Measurements from ENCODE around the gene THADA. TPM values are rescaled to one million over a fixed set of nuclear protein-coding genes. Genes with fewer than 3 reads are reported as not detected.
A peak's percentile ranks its signal among the peaks of the same experiment; 100 is the strongest.

The THADA gene
- total RNA-seq, 1 experiment from 2014 or later, result 20.1 TPM

DNA sequence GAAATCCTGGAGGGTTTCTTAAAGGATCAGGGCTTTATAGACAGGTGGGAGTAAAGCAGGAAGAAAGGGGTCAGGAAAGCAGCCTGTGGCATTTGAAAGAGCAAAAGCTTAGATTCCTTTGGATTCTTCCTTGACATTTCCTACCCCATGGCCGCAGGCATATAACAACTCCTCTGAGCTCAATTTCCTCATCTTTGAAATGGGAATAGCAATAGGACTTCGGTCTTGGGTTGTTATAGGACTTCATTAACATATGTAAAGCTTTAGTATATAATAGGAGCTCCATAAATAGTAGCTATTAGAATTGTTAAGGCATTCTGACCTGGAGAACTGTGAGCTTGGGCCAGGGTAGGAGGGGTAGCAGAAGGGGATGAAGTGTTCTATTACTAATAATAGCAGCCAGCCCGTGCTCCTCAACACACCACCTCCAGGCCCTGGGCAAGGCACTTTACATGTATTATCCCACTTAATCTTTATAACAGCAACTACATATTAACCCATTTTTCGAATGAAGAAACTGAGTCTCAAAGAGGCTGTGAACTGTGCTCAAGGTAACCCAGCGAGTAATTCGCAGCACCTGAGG lies 380.1 kb downstream of the THADA start:
- no peak overlapping the region for H3K14ac ChIP-seq (ENCODE audit: insufficient read depth, low read length)
- H3K18ac ChIP-seq (ENCODE audit: insufficient read length, low read depth, low read length), result no peak overlapping the region
- H3K4me2 ChIP-seq (ENCODE audit: insufficient read depth, insufficient read length, low read length), result no peak overlapping the region
- H3K27ac ChIP-seq (ENCODE audit: insufficient read length, low read depth, low read length), result peak overlapping the region; percentile 11
- Mint-ChIP-seq H3K4me1 (peaks cover 51 to 63% of the 10 kb centered on the region in 2 experiments), H3K36me3 (ENCODE audit: insufficient read depth in 1 of 3, low read depth in 3 of 3) (no peaks in the 10 kb centered on the region), H3K27me3 (ENCODE audit: low read depth) (peaks cover 2% of the 10 kb centered on the region), H3K9me3 (peaks cover 0 to 2% of the 10 kb centered on the region in 2 experiments; a peak in 1 of 5 replicates), H3K27ac (peak overlapping the region; percentile 9 to 94 (median 86); a peak in 5 of 7 replicates), H3K4me3 (no peak overlapping the region)
- no peak overlapping the region for H3K56ac ChIP-seq (ENCODE audit: insufficient read length, low read depth, low read length)
- H2BK120ac ChIP-seq (ENCODE audit: low read depth, low read length, poor library complexity, severe bottlenecking), result no peak overlapping the region
- H4K20me1 ChIP-seq (ENCODE audit: control insufficient read depth, insufficient read depth, insufficient read length), result peaks cover 3% of the 10 kb centered on the region
- no peak overlapping the region for H3K4ac ChIP-seq (ENCODE audit: low read depth, low read length)
- H3K27me3 ChIP-seq (ENCODE audit: insufficient read depth, low read length), result no peaks in the 10 kb centered on the region
- H3K79me1 ChIP-seq (ENCODE audit: insufficient read depth, low read depth, low read length, poor library complexity, severe bottlenecking), result no peaks in the 10 kb centered on the region
- H2AK5ac ChIP-seq (ENCODE audit: insufficient read length, low read length), result no peak overlapping the region
- H4K91ac ChIP-seq (ENCODE audit: insufficient read length, low read depth, low read length), result no peak overlapping the region
- no peaks in the 10 kb centered on the region for H3K79me2 ChIP-seq (ENCODE audit: insufficient read depth, low read length)
- DNase-seq, result no peak
- H2BK5ac ChIP-seq (ENCODE audit: insufficient read length, low read length), result no peak overlapping the region
- no CpG with 5 or more reads among the region's 6 CpGs for WGBS (ENCODE audit: extremely low coverage, insufficient read length, low lambda C conversion rate)
- H2AFZ ChIP-seq (ENCODE audit: low read length), result no peak overlapping the region
- H3K23me2 ChIP-seq (ENCODE audit: insufficient read length, low read depth, low read length, poor library complexity, severe bottlenecking), result peaks cover 11% of the 10 kb centered on the region
- H3T11ph ChIP-seq (ENCODE audit: low read length), result no peak overlapping the region
- H3K23ac ChIP-seq (ENCODE audit: insufficient read length, low read depth, low read length), result no peak overlapping the region
- TF ChIP-seq, protein P1, sequence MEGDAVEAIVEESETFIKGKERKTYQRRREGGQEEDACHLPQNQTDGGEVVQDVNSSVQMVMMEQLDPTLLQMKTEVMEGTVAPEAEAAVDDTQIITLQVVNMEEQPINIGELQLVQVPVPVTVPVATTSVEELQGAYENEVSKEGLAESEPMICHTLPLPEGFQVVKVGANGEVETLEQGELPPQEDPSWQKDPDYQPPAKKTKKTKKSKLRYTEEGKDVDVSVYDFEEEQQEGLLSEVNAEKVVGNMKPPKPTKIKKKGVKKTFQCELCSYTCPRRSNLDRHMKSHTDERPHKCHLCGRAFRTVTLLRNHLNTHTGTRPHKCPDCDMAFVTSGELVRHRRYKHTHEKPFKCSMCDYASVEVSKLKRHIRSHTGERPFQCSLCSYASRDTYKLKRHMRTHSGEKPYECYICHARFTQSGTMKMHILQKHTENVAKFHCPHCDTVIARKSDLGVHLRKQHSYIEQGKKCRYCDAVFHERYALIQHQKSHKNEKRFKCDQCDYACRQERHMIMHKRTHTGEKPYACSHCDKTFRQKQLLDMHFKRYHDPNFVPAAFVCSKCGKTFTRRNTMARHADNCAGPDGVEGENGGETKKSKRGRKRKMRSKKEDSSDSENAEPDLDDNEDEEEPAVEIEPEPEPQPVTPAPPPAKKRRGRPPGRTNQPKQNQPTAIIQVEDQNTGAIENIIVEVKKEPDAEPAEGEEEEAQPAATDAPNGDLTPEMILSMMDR (conservative IDR thresholded peaks at IDR 0.05), result no peak
- H2BK15ac ChIP-seq (ENCODE audit: low read depth, low read length), result no peak overlapping the region
- no peak overlapping the region for H4K8ac ChIP-seq (replicated peaks; ENCODE audit: insufficient read length, low read depth, low read length)
- no peak overlapping the region for H2BK12ac ChIP-seq (ENCODE audit: insufficient read length, low read depth, low read length)
- H2BK20ac ChIP-seq (ENCODE audit: low read depth, low read length, poor library complexity, severe bottlenecking), result no peak overlapping the region
- peaks cover 14% of the 10 kb centered on the region; the same call in 1 of the 2 replicates for H3K4me1 ChIP-seq (ENCODE audit: insufficient read depth, low read length)
- H4K5ac ChIP-seq (ENCODE audit: insufficient read length, low read depth, low read length), result no peak overlapping the region
- H3K9ac ChIP-seq (ENCODE audit: extremely low read depth, insufficient read length, low read length), result no peak overlapping the region
- no peaks in the 10 kb centered on the region for H3K9me3 ChIP-seq (ENCODE audit: control insufficient read depth, low read depth, low read length)

Data from H9 (cell line).